Right ventricle myocardium superior (tissue), 1 donor: Measurements from ENCODE around the gene GSTT2B. TPM values are rescaled to one million over a fixed set of nuclear protein-coding genes. Genes with fewer than 3 reads are reported as not detected.
"Not testable (repeated sequence)": the region's sequence is repeated elsewhere in the genome, so short reads cannot be mapped to it uniquely, and the experiment has no call there.

ENCODE experiments used
- ATAC-seq: fragments of 200-7000 bp; cut with Tn5 transposase; one replicate; pipeline ENCODE4 v1.9.1; 2020; ENCODE audit warnings: mild to moderate bottlenecking; ENCODE audit not compliant: poor library complexity
- DNase-seq: peaks from one replicate; pipeline ENCODE4 v3.0.0-alpha.2; 2020
- intact Hi-C: fragments of 100-400 bp; cut with DNase I; formaldehyde crosslinking; loops from one replicate; pipeline ENCODE4 v1.11.2; 2022
- total RNA-seq: library from RNA; stranded (reverse); fragmentation: NEBNext Ultra II Directional; extraction: Animal tissue kit (Norgen Biotek cat#: 25700); gene quantifications from one replicate; pipeline ENCODE4 v1.2.1, GENCODE V29; 2021
- donor health status: DM: no; HTN: yes; CAD: no; lungs with severe emphysema.

The GSTT2B gene
- total RNA-seq, 1 donor from 2014 or later: 3.4 TPM

GRCh38 chr22:23954193-23954990 lies 6.6 kb downstream of the GSTT2B start:
- intact Hi-C loops, DNase-seq, ATAC-seq: not testable (repeated sequence)

GRCh38 chr22:23953485-23953884 lies 7.5 kb downstream of the GSTT2B start:
- ATAC-seq, intact Hi-C loops, DNase-seq: not testable (repeated sequence)

- intact Hi-C loops, DNase-seq, ATAC-seq: not testable (repeated sequence)
These were observed 8.1 kb downstream of the GSTT2B start for GRCh38 chr22:23952794-23953405.

- DNase-seq, intact Hi-C loops, ATAC-seq: not testable (repeated sequence)
These were observed 9.6 kb downstream of the GSTT2B start for GRCh38 chr22:23951383-23951782.

- intact Hi-C loops, DNase-seq, ATAC-seq: not testable (repeated sequence)
These were observed 11.2 kb downstream of the GSTT2B start for GRCh38 chr22:23949764-23950163.

- intact Hi-C loops, ATAC-seq, DNase-seq: not testable (repeated sequence)
These were observed 13.6 kb downstream of the GSTT2B start for GRCh38 chr22:23947391-23947790.

DNA sequence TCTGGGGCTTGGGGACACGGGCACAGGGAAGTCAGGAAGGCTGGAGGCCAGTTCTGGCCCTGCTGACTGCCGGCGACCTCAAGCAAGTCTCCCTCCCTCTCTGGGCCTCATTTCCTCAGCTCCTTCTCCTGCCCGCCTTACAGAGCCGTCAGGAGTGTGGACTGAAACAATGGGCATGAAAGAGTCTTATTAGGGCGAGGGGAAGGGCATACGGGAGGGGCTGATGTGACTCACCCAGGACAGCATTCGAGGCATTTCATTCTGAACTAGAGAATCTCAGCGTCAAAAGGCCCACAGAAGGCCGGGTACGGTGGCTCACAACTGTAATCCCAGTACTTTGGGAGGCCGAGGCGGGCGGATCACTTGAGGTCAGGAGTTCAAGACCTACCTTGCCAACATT lies 20.8 kb downstream of the GSTT2B start:
- intact Hi-C loops, ATAC-seq, DNase-seq: not testable (repeated sequence)

GRCh38 chr22:23939017-23939357 lies 22.0 kb downstream of the GSTT2B start:
- DNase-seq (no peak), ATAC-seq (no peak)
- intact Hi-C loops: no loop called here

DNA sequence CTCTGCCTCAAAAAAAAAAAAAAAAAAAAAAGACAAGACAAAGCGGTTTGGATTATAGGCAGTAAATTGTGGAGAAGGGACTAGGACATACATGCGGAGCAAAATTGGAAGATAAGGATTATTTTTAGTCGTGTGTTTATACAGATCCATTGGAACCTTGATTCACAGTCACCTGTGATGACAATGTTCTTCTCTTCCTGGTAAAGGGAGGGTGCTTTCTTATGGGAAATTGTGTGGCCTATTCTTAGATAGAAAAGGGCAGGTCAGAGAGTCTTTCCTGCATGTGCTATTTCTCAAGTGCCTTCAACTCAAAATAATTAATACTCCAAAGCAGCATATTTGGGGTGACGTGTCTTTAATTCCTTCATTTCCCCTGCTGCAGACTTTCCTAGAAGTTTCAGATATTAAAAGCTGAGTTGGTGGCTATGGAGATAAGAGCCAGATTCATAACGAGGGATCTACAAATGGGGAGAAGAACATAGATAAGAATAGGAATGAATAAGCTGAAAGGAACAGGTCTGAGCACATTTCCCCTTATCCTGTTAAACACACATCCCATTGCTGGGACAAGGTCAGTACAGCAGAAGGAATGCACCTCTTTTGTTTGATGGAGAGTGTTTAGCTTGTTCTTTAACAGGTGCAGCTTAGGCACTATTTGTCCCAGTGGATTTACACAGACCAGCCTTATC lies 22.5 kb downstream of the GSTT2B start:
- DNase-seq (no peak), ATAC-seq (no peak)
- intact Hi-C loops: no loop called here

GRCh38 chr22:23926561-23926960 lies 34.4 kb downstream of the GSTT2B start:
- intact Hi-C loops: no loop called here

DNA sequence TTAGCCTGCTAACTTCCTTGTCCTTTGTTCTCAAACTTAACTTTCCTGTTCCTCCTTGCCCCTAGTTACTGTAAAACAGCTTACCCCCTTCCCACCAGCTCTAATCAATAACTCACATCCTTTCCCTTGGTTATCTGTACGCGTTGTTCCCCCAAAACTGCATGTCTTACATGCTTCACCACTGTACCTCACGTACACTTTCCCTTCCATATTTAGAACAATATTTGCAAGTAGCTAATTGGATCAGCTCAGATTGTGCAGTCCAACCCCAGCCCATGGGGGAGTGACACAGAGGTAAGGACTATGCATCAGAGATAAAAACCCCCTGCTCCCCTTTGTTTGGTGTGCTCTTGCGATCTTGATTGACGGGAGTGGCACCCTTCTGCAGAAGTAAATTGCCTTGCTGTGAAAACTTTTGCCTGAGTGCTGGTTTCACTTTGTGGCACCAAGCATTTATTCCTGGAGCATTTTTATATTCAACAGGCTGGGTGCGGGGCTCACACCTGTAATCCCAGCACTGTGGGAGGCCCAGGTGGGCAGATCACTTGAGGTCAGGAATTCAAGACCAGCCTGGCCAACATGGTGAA lies 35.9 kb downstream of the GSTT2B start:
- ATAC-seq (no peak), DNase-seq (no peak)
- intact Hi-C loops: no loop called here

More at GRCh38 chr22:23926561-23926960, 34.4 kb downstream of the GSTT2B start:
- DNase-seq (no peak), ATAC-seq (no peak)

GRCh38 chr22:23922921-23923320 lies 38.1 kb downstream of the GSTT2B start:
- DNase-seq: no peak
- intact Hi-C loops: no loop called here

DNA sequence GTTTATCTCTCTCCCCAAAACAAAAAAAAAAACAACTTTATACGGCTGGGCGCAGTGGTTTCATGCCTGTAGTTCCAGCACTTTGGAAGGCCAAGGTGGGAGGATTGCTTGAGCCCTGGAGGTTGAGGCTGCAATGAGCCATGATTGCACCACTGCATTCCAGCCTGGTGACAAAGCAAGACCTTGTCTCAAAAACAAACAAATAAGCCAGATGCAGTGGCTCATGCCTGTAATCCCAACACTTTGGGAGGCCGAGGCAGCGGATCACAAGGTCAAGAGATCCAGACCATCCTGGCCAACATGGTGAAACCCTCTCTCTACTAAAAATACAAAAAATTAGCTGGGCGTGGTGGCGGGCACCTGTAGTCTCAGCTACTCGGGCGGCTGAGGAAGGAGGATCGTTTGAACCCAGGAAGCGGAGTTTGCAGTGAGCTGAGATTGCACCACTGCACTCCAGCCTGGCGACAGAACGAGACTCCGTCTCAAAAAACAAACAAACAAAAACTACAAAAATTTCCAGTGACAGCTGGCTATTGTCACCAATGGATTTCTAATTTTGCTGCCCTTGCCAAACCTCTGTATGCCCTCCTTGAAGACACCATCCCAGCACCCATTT lies 39.3 kb downstream of the GSTT2B start:
- ATAC-seq, DNase-seq, intact Hi-C loops: not testable (repeated sequence)

More at GRCh38 chr22:23922921-23923320, 38.1 kb downstream of the GSTT2B start:
- ATAC-seq: no peak

DNA sequence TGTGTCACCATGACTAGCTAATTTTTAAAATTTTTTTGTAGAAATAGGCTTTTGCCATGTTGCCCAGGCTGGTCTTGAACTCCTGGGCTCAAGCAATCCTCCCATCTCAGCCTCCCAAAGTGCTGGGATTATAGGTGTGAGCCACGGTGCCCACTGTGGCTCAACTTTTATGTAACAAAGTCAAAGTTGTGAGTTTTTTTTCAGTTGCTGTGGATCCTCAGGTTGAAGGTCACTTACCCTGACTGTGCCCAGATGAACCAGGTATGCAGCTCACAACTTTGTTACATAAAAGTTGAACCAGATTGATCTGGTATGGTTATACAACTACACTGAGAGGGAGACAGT lies 40.8 kb downstream of the GSTT2B start:
- ATAC-seq, DNase-seq, intact Hi-C loops: not testable (repeated sequence)

DNA sequence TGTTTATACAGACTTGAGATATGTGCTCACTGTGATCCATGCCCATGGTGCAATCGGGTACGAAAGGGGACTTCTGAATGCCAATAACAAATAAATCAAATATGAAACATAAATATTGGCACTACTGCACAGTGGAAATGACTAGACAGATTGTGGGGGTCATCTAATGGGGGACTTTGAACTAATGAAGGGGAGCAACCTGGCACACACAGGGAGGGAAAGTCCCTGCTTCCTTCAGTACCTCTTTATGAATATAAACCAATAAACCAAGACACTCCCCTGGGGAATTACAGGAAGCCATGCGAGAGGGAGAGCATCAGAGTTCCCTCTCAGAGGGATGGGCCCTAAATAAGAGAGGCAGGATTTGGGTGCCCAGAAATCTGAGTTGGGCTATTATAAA lies 45.7 kb downstream of the GSTT2B start:
- no peak for DNase-seq
- no peak for ATAC-seq
- intact Hi-C loops: no loop called here

DNA sequence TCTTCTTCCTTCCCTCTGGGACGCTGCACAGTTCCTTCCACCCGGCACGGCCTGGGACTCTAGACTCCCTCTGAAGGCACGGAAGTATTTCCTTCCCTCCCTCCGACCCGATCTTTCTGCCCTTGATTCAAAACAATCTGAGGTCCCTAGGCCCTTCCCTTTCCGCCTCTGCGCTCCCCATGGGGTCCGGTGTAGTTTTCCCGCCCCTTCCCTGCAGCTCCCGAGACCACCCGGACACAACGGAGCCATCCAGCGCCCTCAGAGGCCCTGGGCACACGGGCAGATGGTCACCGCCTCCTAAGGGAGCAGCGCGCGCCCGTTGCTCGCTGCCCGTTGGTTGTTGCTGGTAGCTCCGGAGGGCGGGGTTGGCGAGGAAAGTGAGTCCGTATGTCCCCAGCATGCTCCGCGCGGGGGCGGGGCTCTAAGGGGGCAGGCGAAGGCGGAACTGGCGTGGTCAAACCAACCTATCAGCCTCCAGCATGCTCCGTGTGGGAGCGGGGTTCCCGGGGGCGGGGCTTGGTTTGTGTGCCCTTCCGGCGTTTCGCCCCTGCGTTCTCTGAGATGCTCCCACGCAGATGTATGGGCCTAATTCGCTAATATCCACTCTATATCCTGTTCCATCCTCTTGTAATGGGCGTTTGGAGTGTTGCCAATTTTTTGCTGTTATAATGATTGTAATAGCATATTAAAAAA lies 47.2 kb downstream of the GSTT2B start:
- ATAC-seq (peak; percentile 99), DNase-seq (peak; percentile 100)
- intact Hi-C loops: no loop called here

DNA sequence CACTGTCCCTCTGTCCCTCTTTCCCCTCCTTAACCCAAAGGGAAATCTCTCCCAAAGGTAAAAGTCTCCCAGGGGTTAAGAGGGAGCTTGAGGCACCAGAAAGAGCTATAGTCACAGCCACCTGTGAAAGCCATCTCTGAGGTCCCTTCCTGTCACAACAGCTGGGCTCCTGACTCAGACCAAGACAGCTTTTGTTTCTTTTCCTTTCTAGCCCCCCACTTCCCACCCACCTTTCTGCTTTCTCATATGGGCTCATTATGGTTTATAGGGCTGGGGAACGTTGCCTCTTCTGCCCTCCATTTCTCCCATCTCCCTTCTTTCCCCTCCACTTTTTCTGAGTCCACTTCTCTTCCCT lies 47.7 kb downstream of the GSTT2B start:
- DNase-seq: no peak
- no peak for ATAC-seq

DNA sequence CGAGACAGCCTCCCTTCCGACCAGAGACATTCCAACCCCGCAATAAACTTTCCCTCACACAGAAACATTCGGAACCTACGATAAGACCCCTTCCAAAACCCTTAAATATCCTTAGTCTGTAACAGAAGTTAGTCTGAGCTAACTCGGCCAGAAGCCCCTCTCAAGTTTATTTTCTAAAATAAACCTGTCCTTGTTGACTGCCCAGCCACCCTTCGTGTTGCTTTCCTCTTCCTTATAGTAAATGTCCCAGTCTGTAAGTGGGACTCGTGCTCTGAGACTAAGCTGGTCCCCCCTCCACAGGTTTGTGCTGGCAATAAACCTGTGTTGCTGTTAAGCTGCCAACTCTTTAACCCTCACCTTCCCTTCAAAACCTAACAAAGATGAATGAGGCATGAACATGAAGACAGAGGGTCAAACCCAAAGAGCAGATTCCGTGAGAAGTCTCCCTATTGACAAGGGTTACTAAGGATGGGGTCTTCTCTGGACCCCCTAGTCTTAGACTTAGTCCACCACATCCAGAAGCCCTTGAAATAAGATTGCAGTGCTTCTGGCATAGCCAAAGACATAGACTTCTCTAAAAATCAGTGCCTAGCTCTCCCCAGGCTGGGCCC lies 48.6 kb downstream of the GSTT2B start:
- no peak for DNase-seq
- no peak for ATAC-seq
- intact Hi-C loops: no loop called here

More for the DNA sequence above, 47.7 kb downstream of the GSTT2B start:
- intact Hi-C loops: no loop called here
